ENCODE results near the gene TRNT1.

DNA sequence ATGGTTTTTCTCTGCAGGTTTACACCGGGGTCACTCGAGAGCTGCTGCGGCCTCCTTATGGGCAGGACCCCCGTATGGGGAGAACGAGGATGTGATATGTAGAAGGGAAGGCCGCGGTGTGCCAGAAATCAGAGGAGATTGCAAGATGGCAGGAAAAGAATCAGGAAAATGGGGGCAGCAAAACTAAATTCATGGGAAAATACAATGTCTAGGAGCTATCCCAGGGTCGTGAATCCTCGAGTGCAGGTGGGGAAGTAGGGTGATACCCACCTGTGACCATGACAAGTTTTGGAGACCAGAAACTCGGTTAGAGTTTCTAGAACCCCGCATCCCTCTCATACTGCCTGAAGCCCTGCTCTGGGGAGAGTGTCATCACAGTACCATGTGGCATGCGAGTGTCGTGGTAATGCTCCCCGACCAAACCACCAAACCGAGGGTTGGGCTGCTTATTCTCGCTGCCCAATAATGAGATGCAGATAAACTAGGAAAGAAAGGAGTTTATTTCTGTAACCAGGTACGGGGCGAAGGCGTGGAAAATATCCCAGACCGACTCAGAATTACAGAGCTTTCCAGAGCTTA is 781 bp downstream of the TRNT1 start:
- TF ChIP-seq CTCF (IDR thresholded peaks at IDR 0.05 in 8 of 11, conservative IDR thresholded peaks at IDR 0.05 in 3 of 11): no peak
- TF ChIP-seq POLR2A (IDR thresholded peaks at IDR 0.05): no peak
- TF ChIP-seq POLR2AphosphoS5 (IDR thresholded peaks at IDR 0.05): no peak
